ENCODE measurements around the gene PCDH17. TPM values are rescaled to one million over a fixed set of nuclear protein-coding genes. Genes with fewer than 3 reads are reported as not detected.

Gene PCDH17
- total and polyA plus RNA-seq, 9 of the 15 experiments (the other 6 are each of a cell fraction or from before 2014, with no cell fraction given) = not detected

GRCh38 chr13:57675526-57675925, 44.0 kb downstream of the PCDH17 start:
- FAIRE-seq (no peak), ATAC-seq (no peak), DNase-seq (ENCODE audit: extremely low read depth in 1 of 4, low spot score in 3 of 4) (no peak)
- H3K27me3 ChIP-seq (ENCODE audit: control insufficient read depth in 2 of 2, insufficient read depth in 2 of 2, low read length in 2 of 2) = no peaks in the 10 kb centered on the region
- H3K4me3 ChIP-seq = no peak overlapping the region
- no peak overlapping the region for H3K9ac ChIP-seq (ENCODE audit: insufficient read depth in 1 of 2, low read depth in 2 of 2, low read length in 2 of 2)
- BruUV-seq (replicated peaks) = no TSS peak
- no peaks in the 10 kb centered on the region for H3K9me3 ChIP-seq (replicated peaks; ENCODE audit: control insufficient read depth, insufficient read depth, low read depth, low read length)
- no peaks in the 10 kb centered on the region for H4K20me1 ChIP-seq (replicated peaks; ENCODE audit: control insufficient read depth, insufficient read depth, low read length)
- TF ChIP-seq PATZ1 (CRISPR knock-in tag; IDR thresholded peaks at IDR 0.05; ENCODE audit: borderline replicate concordance) (no peak), HINFP (tag; conservative IDR thresholded peaks at IDR 0.05; ENCODE audit: low read depth) (no peak)
- 0% methylated on average over 2 of the region's 2 CpGs for WGBS (ENCODE audit: insufficient coverage, low coverage, missing lambda C conversion rate)
- H3K27ac ChIP-seq (ENCODE audit: extremely low read depth, low read depth, low read length) = no peak overlapping the region
- no peaks in the 10 kb centered on the region for H3K9me1 ChIP-seq (ENCODE audit: control insufficient read depth, insufficient read depth, low read length)
- ChIA-PET CTCF (ENCODE audit: low intra/inter-chr PET ratio) (no interaction called here), POLR2A (no interaction called here)
- intact Hi-C loops (cut with micrococcal nuclease) = no loop called here
- H3K79me2 ChIP-seq (ENCODE audit: control insufficient read depth, insufficient read depth, low read length) = no peaks in the 10 kb centered on the region
- H3K4me2 ChIP-seq (ENCODE audit: insufficient read depth, low read length) = no peak overlapping the region
- no peak overlapping the region for H2AFZ ChIP-seq (ENCODE audit: low read depth, low read length)
- H3K4me1 ChIP-seq (replicated peaks in 1 of 2; ENCODE audit: control insufficient read depth in 2 of 2, insufficient read depth in 2 of 2, low read length in 2 of 2) = no peaks in the 10 kb centered on the region
- in situ Hi-C loops (cut with MboI) = no loop called here
- no peaks in the 10 kb centered on the region for H3K36me3 ChIP-seq (ENCODE audit: control insufficient read depth, insufficient read depth, low read length)
